HepG2 (cell line): ENCODE data around the gene GADD45GIP1. TPM values are rescaled to one million over a fixed set of nuclear protein-coding genes. Genes with fewer than 3 reads are reported as not detected.

ENCODE experiments used
- BHLHE40 ChIP-seq: IDR thresholded peaks from 2 replicates; pipeline ENCODE4 v1.6.1; 2011; ENCODE audit warnings: low read length, improper control_type of control experiment
- CCDC6 ChIP-seq: sonication (generic); formaldehyde crosslinking; IDR thresholded peaks from 2 replicates; pipeline ENCODE4 v1.8.1; 2022; ENCODE audit warnings: mild to moderate bottlenecking, missing genetic modification reagents, moderate library complexity
- FOXC1 ChIP-seq: sonication (generic); formaldehyde crosslinking; IDR thresholded peaks from 2 replicates; pipeline ENCODE4 v1.8.0; 2022; ENCODE audit warnings: mild to moderate bottlenecking, missing genetic modification reagents, borderline replicate concordance
- GABPB1 ChIP-seq: IDR thresholded peaks from 2 replicates; pipeline ENCODE4 v1.6.1; 2016; ENCODE audit warnings: mild to moderate bottlenecking, missing genetic modification reagents, moderate library complexity, missing compliant biosample characterization
- GATAD2A ChIP-seq: IDR thresholded peaks from 2 replicates; pipeline ENCODE4 v1.6.1; 2016
- HDAC1 ChIP-seq: sonication (generic); formaldehyde crosslinking; IDR thresholded peaks from 2 replicates; pipeline ENCODE4 v1.5.1; 2020; ENCODE audit warnings: mild to moderate bottlenecking, missing genetic modification reagents
- HDAC6 ChIP-seq: fragments of 200-600 bp; sonication (generic); IDR thresholded peaks from 2 replicates; pipeline ENCODE4 v1.7.0; 2017; ENCODE audit warnings: mild to moderate bottlenecking, antibody characterized with exemption, low read length, low read depth
- KDM5A ChIP-seq: fragments of 200-600 bp; sonication (generic); IDR thresholded peaks from 2 replicates; pipeline ENCODE4 v1.7.0; 2018; ENCODE audit warnings: antibody characterized with exemption, mild to moderate bottlenecking, low read length, borderline replicate concordance
- MED8 ChIP-seq: sonication (generic); formaldehyde crosslinking; IDR thresholded peaks from 2 replicates; pipeline ENCODE4 v1.8.1; 2023; ENCODE audit warnings: mild to moderate bottlenecking, missing genetic modification reagents; ENCODE audit not compliant: insufficient replicate concordance
- MXI1 ChIP-seq: IDR thresholded peaks from 3 replicates; pipeline ENCODE4 v1.6.1; 2012; ENCODE audit warnings: low read depth, low read length, inconsistent platforms, borderline replicate concordance
- NFKB2 ChIP-seq: sonication (generic); formaldehyde crosslinking; IDR thresholded peaks from 2 replicates; pipeline ENCODE4 v1.4.0; 2020; ENCODE audit warnings: missing genetic modification reagents, borderline replicate concordance
- ZNF225 ChIP-seq: sonication (generic); formaldehyde crosslinking; IDR thresholded peaks from 2 replicates; pipeline ENCODE4 v1.4.0; 2020; ENCODE audit warnings: mild to moderate bottlenecking, missing genetic modification reagents
- ZNF3 ChIP-seq: IDR thresholded peaks from 2 replicates; pipeline ENCODE4 v1.7.0; 2017; ENCODE audit warnings: inconsistent platforms
- ZNF549 ChIP-seq: sonication (generic); formaldehyde crosslinking; IDR thresholded peaks from 2 replicates; pipeline ENCODE4 v1.5.0; 2020; ENCODE audit warnings: missing genetic modification reagents
- polyA plus RNA-seq, 8 experiments: library from polyadenylated mRNA; depleted of rRNA in 3 of 8; stranded (reverse) in 7 of 8; unstranded in 1 of 8; fragments of >200 nt; fragmentation: Illumina TruSeq in 4 of 8; extraction: Trizol in 4 of 8; gene quantifications; 2 replicates each; pipeline versions ENCODE4 v1.2.1 to v1.2.3, GENCODE V29; 2011 to 2016; ENCODE audit warnings: low read depth in 4 of 8, missing spikeins in 1 of 8, mixed read lengths in 1 of 8; ENCODE audit not compliant: insufficient read depth in 1 of 8
- total RNA-seq, 5 experiments: library from RNA; depleted of rRNA; stranded (reverse); fragments of >200 nt; fragmentation: Illumina TruSeq; extraction: Trizol; gene quantifications; 2 replicates each; pipeline ENCODE4 v1.2.3, GENCODE V29; 2016; ENCODE audit warnings: low read depth in 1 of 5
- TF ChIP-seq, protein P1 (sequence below): sonication (generic); formaldehyde crosslinking; conservative IDR thresholded peaks from 2 replicates; pipeline ENCODE4 v1.4.0; 2020; ENCODE audit warnings: missing genetic modification reagents
- TF ChIP-seq, protein P2 (sequence below): IDR thresholded peaks from 2 replicates; pipeline ENCODE4 v1.6.1; 2016; ENCODE audit warnings: low read depth, control low read depth
- TF ChIP-seq, protein P3 (sequence below): sonication (generic); formaldehyde crosslinking; IDR thresholded peaks from 2 replicates; pipeline ENCODE4 v1.4.0; 2020; ENCODE audit warnings: mild to moderate bottlenecking, missing genetic modification reagents
- TF ChIP-seq, protein P4 (sequence below): sonication (generic); formaldehyde crosslinking; IDR thresholded peaks from 2 replicates; pipeline ENCODE4; 2020; ENCODE audit warnings: missing genetic modification reagents, mild to moderate bottlenecking, borderline replicate concordance
- TF ChIP-seq, protein P5 (sequence below): sonication (generic); formaldehyde crosslinking; IDR thresholded peaks from 2 replicates; pipeline ENCODE4 v1.8.0; 2022; ENCODE audit warnings: mild to moderate bottlenecking, missing genetic modification reagents, moderate library complexity

The GADD45GIP1 gene
- total and polyA plus RNA-seq, 2 of the 13 experiments (the other 11 are each of a cell fraction or from before 2014, with no cell fraction given), result 24.6 to 30.7 TPM

DNA sequence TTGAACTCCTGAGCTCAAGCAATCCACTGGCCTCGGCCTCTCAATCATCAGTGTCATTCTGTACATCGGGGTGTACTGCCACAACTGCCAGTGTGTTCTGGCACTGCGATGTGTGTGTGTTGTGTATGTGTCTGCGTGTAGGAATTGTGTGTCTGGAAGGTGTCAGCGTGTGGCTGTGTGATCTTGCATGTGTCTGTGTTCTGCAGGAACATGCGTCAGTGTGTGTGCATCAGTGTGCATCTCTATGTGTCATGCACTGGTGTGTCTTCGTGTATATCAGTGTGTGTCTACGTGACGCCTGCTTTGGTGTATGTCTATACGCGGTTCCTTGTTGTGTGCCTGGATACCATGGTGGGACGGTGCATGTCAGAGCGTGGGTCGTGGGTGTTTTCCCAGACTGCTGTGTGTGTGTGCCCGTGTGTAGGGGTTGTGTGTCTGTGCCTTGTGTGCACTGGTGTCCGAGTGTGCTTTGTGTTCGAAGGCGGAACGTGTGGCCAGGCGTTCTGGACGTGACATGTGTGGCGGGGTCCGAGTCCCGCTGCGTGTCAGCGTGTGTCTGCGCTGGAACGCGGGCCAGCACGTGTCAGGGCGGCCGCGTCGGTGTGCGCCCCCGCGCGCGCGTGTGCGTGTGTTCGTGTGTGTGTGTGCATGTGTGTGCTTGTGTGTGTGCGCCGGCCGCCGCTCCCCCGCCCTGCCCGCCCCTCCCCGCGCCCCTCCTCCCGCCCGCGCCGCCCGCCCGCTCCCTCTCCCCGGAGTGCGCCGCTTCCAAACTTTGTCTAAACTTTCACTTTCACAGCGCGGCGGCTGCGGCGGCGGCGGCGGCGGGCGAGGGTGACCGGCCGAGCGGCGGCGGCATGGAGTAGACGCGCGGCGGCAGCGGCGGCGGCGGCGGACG is 37.9 kb upstream of the GADD45GIP1 start, which contains the start of gene NFIX (continued):
- TF ChIP-seq, protein P1, sequence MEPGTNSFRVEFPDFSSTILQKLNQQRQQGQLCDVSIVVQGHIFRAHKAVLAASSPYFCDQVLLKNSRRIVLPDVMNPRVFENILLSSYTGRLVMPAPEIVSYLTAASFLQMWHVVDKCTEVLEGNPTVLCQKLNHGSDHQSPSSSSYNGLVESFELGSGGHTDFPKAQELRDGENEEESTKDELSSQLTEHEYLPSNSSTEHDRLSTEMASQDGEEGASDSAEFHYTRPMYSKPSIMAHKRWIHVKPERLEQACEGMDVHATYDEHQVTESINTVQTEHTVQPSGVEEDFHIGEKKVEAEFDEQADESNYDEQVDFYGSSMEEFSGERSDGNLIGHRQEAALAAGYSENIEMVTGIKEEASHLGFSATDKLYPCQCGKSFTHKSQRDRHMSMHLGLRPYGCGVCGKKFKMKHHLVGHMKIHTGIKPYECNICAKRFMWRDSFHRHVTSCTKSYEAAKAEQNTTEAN, result peak; percentile 77; the same call in 1 of the 2 replicates
- TF ChIP-seq, protein P2, sequence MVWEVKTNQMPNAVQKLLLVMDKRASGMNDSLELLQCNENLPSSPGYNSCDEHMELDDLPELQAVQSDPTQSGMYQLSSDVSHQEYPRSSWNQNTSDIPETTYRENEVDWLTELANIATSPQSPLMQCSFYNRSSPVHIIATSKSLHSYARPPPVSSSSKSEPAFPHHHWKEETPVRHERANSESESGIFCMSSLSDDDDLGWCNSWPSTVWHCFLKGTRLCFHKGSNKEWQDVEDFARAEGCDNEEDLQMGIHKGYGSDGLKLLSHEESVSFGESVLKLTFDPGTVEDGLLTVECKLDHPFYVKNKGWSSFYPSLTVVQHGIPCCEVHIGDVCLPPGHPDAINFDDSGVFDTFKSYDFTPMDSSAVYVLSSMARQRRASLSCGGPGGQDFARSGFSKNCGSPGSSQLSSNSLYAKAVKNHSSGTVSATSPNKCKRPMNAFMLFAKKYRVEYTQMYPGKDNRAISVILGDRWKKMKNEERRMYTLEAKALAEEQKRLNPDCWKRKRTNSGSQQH (CRISPR knock-in tag), result 0 out of 2 replicates have a peak, but pooled peaks have one; percentile 70
- TF ChIP-seq, protein P3, sequence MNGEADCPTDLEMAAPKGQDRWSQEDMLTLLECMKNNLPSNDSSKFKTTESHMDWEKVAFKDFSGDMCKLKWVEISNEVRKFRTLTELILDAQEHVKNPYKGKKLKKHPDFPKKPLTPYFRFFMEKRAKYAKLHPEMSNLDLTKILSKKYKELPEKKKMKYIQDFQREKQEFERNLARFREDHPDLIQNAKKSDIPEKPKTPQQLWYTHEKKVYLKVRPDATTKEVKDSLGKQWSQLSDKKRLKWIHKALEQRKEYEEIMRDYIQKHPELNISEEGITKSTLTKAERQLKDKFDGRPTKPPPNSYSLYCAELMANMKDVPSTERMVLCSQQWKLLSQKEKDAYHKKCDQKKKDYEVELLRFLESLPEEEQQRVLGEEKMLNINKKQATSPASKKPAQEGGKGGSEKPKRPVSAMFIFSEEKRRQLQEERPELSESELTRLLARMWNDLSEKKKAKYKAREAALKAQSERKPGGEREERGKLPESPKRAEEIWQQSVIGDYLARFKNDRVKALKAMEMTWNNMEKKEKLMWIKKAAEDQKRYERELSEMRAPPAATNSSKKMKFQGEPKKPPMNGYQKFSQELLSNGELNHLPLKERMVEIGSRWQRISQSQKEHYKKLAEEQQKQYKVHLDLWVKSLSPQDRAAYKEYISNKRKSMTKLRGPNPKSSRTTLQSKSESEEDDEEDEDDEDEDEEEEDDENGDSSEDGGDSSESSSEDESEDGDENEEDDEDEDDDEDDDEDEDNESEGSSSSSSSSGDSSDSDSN, result peak; percentile 43; the same call in 1 of the 2 replicates
- TF ChIP-seq MXI1, result 0 out of 3 replicates have a peak, but pooled peaks have one; percentile 17
- TF ChIP-seq ZNF549 (CRISPR knock-in tag), result no peak
- TF ChIP-seq CCDC6 (CRISPR knock-in tag), result no peak
- TF ChIP-seq, protein P4, sequence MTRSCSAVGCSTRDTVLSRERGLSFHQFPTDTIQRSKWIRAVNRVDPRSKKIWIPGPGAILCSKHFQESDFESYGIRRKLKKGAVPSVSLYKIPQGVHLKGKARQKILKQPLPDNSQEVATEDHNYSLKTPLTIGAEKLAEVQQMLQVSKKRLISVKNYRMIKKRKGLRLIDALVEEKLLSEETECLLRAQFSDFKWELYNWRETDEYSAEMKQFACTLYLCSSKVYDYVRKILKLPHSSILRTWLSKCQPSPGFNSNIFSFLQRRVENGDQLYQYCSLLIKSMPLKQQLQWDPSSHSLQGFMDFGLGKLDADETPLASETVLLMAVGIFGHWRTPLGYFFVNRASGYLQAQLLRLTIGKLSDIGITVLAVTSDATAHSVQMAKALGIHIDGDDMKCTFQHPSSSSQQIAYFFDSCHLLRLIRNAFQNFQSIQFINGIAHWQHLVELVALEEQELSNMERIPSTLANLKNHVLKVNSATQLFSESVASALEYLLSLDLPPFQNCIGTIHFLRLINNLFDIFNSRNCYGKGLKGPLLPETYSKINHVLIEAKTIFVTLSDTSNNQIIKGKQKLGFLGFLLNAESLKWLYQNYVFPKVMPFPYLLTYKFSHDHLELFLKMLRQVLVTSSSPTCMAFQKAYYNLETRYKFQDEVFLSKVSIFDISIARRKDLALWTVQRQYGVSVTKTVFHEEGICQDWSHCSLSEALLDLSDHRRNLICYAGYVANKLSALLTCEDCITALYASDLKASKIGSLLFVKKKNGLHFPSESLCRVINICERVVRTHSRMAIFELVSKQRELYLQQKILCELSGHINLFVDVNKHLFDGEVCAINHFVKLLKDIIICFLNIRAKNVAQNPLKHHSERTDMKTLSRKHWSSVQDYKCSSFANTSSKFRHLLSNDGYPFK (CRISPR knock-in tag), result no peak
- TF ChIP-seq NFKB2 (CRISPR knock-in tag), result peak; percentile 42; the same call in 1 of the 2 replicates
- 0 out of 2 replicates have a peak, but pooled peaks have one; percentile 37 for TF ChIP-seq GATAD2A (CRISPR knock-in tag)
- TF ChIP-seq BHLHE40, result peak; percentile 57; the same call in 1 of the 2 replicates
- TF ChIP-seq FOXC1 (CRISPR knock-in tag), result peak; percentile 63; the same call in 1 of the 2 replicates
- TF ChIP-seq, protein P5, sequence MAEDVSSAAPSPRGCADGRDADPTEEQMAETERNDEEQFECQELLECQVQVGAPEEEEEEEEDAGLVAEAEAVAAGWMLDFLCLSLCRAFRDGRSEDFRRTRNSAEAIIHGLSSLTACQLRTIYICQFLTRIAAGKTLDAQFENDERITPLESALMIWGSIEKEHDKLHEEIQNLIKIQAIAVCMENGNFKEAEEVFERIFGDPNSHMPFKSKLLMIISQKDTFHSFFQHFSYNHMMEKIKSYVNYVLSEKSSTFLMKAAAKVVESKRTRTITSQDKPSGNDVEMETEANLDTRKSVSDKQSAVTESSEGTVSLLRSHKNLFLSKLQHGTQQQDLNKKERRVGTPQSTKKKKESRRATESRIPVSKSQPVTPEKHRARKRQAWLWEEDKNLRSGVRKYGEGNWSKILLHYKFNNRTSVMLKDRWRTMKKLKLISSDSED, result no peak
- TF ChIP-seq HDAC6, result no peak
- TF ChIP-seq KDM5A, result no peak
- TF ChIP-seq ZNF3 (CRISPR knock-in tag), result no peak
- peak; percentile 85; the same call in 1 of the 2 replicates for TF ChIP-seq ZNF225 (CRISPR knock-in tag)
- TF ChIP-seq HDAC1 (CRISPR knock-in tag), result peak; percentile 29; the same call in 1 of the 2 replicates
- no peak for TF ChIP-seq MED8 (CRISPR knock-in tag)
- TF ChIP-seq GABPB1 (CRISPR knock-in tag), result peak; percentile 45
